NCI-H2227 treated with DMSO at 0.1 percent for 48 hours (cell line): Measurements from ENCODE around the gene GPR162.
"Not testable (repeated sequence)": the region's sequence is repeated elsewhere in the genome, so short reads cannot be mapped to it uniquely, and the experiment has no call there.

Experiments
- DNase-seq: peaks from one replicate; lab custom pipeline; 2025; lab: John Stamatoyannopoulos, UW

GPR162 gene

GRCh38 chr12:6874015-6874368 is 52.4 kb downstream of the GPR162 start:
- DNase-seq: not testable (repeated sequence)
